ENCODE measurements around the gene PDZD7. TPM values are rescaled to one million over a fixed set of nuclear protein-coding genes. Genes with fewer than 3 reads are reported as not detected.
A peak's percentile ranks its signal among the peaks of the same experiment; 100 is the strongest.

The PDZD7 gene
- polyA plus RNA-seq, 1 of the 3 experiments (the other 2 are of a cell fraction): 1.9 TPM

- Histone ChIP-seq H3K36me3 (replicated peaks in 1 of 2; ENCODE audit: control insufficient read depth in 1 of 2, insufficient read depth in 2 of 2, low read length in 1 of 2) (peaks cover 23 to 28% of the 10 kb centered on the region in 2 experiments), H3K9me2 (no peaks in the 10 kb centered on the region), H3K27ac (ENCODE audit: low read depth in 2 of 2, low read length in 1 of 2) (peak overlapping the region; percentile 98 to 99), H3K4me3 (ENCODE audit: low read depth in 2 of 2, low read length in 1 of 2) (peak overlapping the region; percentile 66 to 90), H3K9me3 (no peaks in the 10 kb centered on the region), H3K79me2 (ENCODE audit: insufficient read depth) (peaks cover 58% of the 10 kb centered on the region), H3F3A (replicated peaks; ENCODE audit: insufficient read depth) (peaks cover 37% of the 10 kb centered on the region), H3K4me1 (ENCODE audit: control insufficient read depth in 1 of 2, insufficient read depth in 2 of 2, low read depth in 1 of 2, low read length in 1 of 2) (peaks cover 20 to 37% of the 10 kb centered on the region in 2 experiments; a peak in 3 of 4 replicates), H4K20me1 (ENCODE audit: insufficient read depth) (peaks cover 28% of the 10 kb centered on the region), H2AFZ (ENCODE audit: low read depth) (0 out of 2 replicates have a peak overlapping the region, but pooled peaks have one; percentile 72), H3K9ac (peak overlapping the region; percentile 99), H3K4me2 (peak overlapping the region; percentile 97), H3K27me3 (ENCODE audit: insufficient read depth) (no peaks in the 10 kb centered on the region)
- peak; percentile 93 for DNase-seq
- ChIA-PET CTCF (interaction anchor here (0.7 to 24.5 kb wide), 19 partner anchors 10 to 147 kb away, joined by 3 to 443 read pairs (median 3); partner anchors contain the start of genes KAZALD1, MRPL43, PDZD7 and SEMA4G), POLR2A (interaction anchor here (0.8 to 2.2 kb wide), 6 partner anchors 9 to 42 kb away, joined by 3 to 8 read pairs (median 4); partner anchors contain the start of genes PDZD7 and SFXN3)
- WGBS (ENCODE audit: low lambda C conversion rate): 0% methylated on average over 1 of the region's 83 CpGs
- TF ChIP-seq SIN3A (IDR thresholded peaks at IDR 0.05; ENCODE audit: borderline replicate concordance, low read depth, low read length) (peak; percentile 70; the same call in 1 of the 2 replicates), CTCF (IDR thresholded peaks at IDR 0.05) (peak; percentile 77), RCOR1 (IDR thresholded peaks at IDR 0.05; ENCODE audit: low read length) (no peak), CHD2 (IDR thresholded peaks at IDR 0.05; ENCODE audit: low read length, partially characterized antibody) (peak; percentile 43), NRF1 (IDR thresholded peaks at IDR 0.05; ENCODE audit: low read depth, low read length) (peak; percentile 53), PBX3 (IDR thresholded peaks at IDR 0.05) (no peak), RAD21 (IDR thresholded peaks at IDR 0.05; ENCODE audit: low read length) (peak; percentile 52), SMC3 (IDR thresholded peaks at IDR 0.05; ENCODE audit: low read depth, low read length) (peak; percentile 57; the same call in 1 of the 2 replicates), POLR2AphosphoS5 (IDR thresholded peaks at IDR 0.05; ENCODE audit: low read depth, low read length) (peak; percentile 21; the same call in 1 of the 2 replicates), MXI1 (IDR thresholded peaks at IDR 0.05; ENCODE audit: low read depth, low read length) (peak; percentile 67)
Observed at GRCh38 chr10:100998991-100999741, 31.8 kb downstream of the PDZD7 start.
